HCEC 1CT (cell line): ENCODE results near the gene ABAT.
"Not testable (repeated sequence)": the region's sequence is repeated elsewhere in the genome, so short reads cannot be mapped to it uniquely, and the experiment has no call there.

Experiments used
- DNase-seq: peaks from one replicate; pipeline ENCODE4 v3.0.0-alpha.2; 2017

ABAT gene

DNA sequence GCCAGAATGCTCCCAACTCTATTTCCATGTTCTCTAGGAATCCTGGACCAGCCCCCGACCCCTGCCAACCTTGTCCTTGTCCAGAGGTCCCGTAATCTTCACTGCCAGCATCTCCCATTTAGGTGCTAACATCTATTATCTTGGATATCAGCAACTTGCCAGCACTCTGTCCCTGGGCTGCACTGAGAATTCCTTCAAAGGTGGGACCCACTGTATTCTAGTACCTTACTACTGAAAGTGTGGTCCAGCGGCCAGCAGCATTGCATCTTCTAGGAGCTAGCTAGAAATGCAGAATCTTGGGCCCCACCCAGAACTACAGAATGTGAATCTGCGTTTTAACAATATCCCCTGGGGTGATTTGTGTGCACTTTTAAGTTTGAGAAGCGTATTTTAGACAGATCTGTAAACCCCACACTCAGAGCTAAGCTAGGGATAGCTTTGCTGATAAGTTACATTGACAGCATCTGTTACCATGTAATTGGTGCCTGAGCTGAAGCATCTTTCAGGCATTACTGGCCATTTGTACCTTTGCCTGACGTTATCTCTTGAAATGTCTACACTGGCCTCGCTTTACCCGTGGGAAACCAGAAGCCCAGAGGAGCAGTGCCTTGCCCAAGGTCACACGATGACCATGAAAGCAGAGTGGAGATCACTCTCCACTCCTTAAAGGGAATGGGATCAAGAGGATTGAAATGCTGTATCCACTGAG lies 8.3 kb downstream of the ABAT start:
- no peak for DNase-seq

DNA sequence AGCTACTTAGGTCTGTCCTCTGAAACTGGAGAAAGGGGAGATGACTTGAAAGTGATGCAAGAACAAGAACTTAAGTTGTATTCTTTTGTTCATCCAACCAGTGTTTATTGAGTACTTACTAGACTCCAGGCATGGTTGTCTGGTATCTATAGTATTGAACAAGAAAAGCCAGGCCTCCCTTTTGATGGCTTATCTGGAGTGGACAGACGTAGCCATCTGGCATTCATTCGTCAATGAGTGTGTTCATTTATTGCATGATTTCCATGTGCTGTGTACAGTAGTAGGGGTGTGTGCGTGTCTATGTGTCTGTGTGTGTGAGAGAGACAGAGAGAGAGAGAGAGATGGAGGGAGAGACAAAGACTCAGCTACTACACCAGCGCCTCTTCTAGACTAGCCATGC lies 9.2 kb downstream of the ABAT start:
- no peak for DNase-seq

DNA sequence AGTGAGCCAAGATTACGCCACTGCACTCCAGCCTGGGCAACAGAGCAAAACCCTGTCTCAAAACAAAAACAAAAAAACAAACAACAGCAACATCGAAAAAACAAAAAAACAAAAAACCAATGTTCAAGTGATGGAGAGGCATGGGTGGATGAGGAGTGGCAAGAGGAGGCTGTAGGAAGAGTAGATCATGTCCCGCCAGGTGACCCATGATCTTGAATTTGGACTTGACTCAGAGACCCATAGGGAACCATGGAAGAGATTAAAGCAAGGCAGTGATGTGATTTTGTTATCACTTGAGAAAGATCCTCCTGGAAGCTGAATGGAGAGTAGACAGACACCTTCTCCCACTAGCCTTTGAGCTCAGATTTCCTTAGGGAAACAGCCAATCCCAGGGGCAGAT lies 11.2 kb downstream of the ABAT start:
- no peak for DNase-seq

DNA sequence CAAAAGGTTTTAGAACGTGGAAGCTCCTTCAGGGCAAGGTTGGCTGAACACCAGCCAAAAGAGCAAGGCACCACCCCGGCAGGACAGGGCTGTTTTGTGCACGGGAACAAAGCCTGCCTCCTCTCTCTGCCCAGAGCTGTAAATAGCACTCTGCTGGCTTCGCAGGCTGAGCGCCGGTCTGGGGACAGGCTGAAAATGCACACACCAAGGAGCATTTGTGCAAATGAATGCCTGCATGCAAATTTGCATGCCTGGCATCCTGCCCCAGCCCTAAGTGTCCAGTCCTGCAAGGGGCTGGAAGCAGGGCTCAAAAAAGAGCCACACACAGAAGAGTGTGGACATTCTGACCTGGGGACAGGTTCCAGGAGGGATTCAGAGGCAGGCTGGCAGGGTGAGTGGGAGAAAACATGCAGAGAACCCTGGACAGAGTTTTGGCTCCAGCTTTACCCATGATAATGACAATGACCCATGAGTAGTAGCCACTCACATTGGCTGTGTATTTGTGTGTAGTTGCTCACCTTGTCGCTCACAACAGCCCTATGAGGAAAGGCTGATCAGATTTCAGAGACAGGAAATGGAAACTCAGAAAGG lies 11.7 kb downstream of the ABAT start:
- DNase-seq, result no peak

DNA sequence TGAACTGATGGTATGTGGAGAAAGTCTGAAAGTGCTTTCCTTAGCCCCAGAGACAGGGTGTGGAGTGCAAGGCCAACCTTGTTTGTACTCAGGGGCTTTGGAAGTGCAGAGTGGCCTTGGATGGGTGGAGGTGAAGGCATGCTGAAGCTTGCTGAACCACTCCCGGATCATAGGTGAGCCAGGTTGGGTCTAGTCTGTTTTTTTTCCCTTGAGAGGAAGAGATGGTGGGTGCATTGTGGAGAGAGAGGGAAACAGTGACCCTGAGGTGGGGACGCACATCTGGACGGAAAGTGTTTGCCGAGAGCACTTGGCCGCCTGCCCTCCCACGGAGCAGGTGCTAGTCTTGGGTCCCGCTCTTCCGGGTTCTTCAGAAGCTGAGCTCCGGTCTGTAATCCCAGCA lies 12.5 kb downstream of the ABAT start:
- no peak for DNase-seq

DNA sequence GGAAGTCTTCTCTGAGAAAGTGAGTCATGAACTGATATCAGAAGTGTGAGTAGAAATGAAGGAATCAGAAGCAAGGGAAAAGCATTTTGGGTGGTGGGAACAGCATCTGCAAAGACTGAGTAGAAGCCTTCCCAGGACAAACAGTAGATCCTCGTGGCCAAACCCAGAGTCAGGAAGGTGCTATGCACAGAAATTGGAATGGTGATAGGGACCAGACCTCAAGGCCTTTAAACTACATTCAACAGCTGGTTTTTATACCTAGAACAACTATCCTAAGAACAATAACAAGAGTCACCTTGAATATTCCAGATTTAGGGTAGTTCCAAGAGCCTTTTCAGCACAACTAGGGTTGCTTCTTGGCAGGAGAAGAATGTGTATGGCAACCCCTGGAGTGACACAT lies 15.3 kb downstream of the ABAT start:
- no peak for DNase-seq

DNA sequence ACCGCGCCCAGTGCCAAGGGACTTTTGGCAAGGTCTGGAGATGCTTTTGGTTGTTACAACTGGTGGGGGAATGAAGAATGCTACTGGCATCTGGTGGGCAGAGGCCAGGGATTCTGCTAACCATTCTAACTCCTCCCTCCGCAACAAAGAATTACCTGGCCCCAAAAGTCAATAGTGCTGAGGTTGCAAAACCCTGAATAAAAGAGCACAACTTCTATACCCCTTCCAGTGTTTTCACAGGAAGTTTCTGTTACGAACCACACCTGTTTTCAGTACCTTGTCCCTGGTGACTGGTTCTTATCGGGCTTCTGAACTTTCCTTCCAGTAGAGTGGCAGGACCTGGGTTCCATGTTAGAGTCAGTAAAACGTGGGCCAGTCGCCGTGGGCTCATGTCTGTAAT lies 17.3 kb downstream of the ABAT start:
- no peak for DNase-seq

DNA sequence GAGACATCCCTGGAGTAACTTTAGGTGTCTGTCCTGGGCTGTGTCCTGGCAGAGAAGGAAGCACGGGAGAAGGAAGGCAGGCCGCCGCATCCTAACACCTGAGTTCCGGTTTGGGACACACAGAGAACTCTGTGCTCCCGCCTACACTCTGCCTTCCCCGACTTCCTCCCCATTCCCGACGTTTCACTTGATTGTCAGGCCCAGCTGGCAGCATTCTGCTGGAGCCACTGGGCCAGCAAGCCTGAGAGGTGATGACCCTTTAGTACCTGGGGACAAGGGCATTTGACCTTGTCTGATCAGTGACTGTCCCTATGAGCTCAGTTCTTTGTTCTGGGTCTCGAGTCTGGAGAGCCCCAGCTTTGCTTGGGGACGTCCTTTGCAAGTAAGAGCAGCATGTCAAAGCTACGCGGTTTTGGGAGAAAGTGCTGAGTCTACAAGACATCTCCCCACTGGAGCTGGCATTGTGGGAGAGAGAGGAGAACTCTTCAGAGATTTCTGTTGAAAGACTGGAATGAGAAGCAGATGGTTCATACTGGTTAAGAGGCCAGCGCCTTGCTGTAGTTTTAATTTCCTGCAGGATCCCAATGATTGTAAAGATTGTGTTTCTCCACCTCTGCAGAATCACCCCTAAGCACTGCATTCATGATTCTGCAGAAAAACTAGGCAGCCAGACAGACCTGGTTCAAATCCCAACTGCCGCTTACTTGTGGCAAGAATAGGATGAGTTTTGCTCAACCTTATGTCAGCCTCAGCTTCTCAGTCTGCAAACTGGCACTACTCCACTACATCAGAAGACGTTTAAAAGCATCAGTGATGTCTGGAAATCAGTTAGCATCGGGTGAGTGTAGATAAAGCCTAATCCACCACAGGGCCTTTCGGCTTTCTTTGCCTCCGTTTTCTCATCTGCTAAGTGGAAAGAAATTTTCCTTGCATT lies 20.6 kb downstream of the ABAT start:
- no peak for DNase-seq

DNA sequence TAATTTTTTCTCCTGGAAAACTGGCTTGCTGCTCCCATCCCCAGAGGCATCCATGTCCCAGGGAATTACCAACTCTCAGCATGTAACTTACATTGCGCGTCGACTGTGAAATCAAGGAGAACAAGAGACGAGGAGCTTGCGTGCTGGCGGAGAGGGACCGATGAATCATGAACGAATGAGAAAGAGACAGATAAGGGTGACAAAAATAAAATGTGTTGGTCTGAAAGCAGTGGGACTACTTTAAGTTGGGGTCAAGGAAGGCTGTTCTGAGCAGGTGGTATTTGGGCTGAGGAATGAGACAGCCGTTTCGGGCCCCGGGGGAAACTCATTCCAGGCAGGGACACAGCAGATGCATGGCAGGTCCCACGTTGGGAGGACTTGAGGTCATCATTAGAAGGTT lies 22.5 kb downstream of the ABAT start:
- DNase-seq, result no peak

DNA sequence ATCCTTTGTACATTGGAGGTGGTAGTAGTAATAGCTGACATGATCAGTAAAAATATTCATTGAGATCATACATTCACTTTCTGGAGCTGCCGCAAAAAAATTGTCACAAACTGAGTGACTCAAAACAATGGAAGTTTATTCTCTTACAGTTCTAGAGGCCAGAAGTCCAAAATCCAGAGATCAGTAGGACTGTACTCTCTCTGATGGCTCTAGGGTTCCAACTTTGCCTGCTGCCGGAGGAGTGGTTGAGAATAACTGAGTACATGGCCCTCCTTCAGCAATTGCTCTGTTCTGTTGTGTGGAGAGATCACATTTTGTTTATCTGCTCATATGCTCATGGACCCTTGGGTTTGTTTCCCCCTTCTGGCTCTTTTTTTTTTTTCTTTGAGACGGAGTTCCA lies 23.5 kb downstream of the ABAT start:
- DNase-seq, result no peak

DNA sequence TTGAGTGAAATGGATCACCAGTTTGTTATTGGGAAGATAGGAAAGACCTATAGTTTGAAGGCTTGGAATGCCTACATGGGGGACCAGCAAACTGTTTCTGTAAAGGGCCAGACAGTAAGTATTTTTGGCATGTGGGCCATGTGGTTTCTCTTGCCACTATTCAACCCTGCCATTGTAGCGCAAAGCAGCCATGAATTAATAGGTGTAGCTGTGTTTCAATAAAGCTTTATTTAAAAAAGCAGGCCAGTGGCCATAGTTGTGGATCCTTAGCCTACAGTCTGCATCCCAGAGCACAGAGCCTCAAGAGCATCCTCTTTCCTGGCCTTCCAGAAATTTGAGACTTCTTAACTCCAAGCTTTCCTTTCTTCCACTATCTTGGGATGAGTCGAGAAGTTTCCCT lies 29.3 kb downstream of the ABAT start:
- no peak for DNase-seq

DNA sequence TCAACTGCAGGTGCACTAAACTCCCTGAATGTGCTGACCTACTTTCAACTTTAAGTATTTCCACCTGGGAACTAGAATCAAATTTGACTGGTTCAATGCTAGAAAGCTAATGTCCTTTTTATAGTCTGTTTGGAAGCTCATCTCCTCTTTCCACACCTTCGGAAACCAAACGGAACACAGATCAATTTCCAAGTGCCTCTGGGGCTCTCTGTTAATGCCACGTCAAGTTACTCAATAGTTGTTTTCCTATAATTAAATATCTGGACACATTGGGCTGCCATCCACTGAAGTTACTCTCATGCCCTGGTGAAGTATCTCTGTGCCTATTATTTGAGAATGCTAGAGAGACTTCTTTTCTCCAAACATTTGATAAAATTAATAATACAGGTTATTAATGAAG lies 29.7 kb downstream of the ABAT start:
- no peak for DNase-seq

DNA sequence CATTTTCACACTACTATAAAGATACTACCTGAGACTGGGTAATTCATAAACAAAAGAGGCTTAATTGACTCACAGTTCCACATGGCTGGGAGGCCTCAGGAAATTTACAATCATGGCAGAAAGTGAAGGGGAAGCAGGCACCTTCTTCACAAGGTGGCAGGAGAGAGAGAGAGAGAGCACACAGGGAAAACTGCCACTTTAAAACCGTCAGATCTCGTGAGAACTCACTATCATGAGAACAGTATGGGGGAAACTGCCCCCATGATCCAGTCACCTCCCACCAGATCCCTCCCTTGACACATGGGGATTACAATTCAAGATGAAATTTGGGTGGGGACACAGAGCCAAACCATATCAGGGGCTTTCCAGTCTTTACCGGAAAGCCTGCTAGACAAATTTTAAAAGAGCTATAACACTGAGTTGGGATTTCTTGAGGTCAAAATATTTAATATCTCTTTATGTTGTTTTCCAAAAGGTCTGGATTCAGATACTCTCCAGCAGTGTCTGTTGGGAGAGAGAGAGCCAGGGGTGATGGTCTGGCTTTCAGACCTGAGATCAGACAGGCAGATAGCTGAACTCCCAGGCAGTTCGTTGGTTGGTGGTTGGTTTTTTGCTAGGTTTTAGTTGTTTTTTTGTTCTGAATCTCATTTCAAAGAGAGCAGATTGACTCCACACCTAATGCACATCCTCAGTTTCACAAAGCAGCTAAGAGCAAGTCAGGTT lies 30.8 kb downstream of the ABAT start:
- not testable (repeated sequence) for DNase-seq

DNA sequence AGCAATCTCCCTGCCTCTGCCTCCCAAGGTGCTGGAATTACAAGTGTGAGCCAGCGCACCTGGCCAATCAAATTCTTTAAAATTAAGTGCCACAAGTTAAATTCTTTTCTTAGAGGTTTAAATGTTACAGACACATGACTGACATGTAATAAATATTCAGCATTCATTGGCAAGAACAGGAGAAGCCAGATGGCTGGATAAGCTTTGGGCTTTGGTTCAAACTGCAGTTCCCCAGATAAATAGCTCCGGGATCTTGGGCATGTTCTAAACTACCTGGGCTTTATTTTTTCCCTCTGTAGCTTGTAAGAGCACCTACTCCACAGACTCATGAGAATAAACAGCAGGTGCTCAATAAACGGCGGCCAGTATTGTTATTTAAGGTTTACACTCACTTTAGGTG lies 34.1 kb downstream of the ABAT start:
- no peak for DNase-seq

DNA sequence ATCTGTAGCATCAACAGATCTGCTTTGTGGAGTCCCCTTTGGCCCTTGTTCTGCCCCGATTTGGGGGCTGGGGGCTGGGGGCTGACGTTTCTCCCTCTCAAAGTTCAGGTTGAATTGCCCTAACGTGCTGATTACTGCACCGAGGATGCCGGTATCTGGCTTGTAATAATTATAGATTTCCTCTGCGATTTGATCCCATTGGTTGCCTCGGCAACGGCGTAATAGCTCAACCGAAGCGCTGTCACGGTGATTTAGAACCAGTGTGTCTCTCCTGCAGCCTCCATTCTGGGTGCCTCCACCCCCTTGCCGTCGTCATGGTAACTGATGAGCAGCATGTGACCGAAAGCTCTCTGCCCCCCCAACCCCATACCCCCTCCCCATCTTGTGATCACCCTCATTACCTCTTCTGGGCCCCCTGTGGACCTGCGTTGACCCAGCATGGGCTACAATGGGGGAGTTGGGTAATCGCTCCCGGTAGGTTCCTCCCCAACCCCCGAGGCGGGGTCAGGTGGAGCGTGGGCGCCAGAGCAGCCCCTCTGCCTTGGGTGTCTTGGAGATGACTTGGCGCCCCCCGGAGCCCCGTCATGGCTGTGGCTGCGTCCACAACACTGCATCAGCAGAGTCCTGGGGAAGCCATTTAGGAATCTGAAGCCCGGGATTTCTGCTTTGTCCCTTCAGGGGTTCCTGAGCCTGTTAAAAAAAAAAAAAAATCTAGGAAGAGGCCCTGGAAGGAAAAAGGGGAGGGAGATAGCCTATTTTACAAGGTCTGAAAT lies 38.4 kb downstream of the ABAT start:
- no peak for DNase-seq

DNA sequence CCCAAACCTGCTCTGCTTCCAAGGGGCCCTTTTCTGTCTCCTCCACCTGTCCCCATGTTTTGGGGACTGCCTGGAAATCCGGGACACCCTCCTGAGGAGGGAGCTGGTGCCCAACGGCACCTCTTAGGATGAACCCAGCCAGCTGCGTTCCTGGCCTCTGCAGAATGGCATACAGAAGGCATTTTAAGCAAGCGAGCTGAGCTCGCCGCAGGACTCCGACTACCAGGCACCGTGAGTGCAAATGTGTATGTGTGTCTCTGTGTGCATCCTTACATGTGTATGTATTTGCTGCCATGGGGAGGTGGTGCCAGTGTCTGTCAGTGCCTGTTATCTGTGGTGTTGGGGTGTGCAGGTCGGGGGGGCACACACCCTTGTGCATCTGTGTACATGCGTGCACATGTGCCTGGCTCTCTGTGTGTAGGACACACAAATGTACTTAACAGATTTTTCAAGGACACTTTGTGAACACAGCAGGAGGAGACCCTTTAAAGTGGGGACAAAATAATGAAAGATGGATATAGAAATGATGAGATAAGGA lies 39.3 kb downstream of the ABAT start:
- DNase-seq, result no peak

DNA sequence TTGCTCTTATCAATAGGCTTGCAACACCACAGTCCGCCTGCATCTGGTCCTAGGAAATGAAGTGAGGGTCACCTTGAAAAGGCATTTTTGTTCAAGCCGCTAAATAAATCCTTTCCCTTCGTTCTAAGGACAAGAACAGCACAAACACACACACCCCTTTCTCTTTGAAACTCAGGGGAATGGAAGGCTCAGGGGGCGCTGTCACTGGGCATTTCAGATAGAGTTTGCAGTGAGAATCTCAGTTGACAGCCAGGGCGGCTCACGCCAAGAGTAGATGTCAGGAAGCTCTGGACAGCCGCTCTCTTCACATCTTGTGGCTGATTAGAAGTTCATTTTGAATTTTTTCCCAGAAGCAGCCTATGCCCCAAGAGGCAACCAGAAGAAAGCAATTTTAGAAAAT lies 39.8 kb downstream of the ABAT start:
- no peak for DNase-seq

DNA sequence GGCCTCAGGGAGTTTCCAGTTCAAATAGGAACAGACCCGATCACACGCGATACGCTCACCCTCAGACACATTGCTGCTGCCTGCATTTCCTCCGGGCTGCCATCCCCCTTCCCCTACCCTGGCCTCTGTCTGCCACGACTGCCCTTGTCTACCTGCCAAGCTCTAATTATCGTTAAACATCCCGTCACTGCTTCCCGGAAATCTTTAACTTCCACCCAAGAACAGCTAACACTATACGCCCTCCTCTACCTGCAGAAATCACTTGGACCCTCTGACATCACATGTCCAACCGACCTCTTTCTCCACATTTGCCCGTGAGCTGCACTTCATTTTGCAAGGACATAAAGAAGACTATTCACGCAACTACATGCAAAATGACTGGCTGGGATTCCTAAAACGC lies 40.4 kb downstream of the ABAT start:
- DNase-seq, result no peak

DNA sequence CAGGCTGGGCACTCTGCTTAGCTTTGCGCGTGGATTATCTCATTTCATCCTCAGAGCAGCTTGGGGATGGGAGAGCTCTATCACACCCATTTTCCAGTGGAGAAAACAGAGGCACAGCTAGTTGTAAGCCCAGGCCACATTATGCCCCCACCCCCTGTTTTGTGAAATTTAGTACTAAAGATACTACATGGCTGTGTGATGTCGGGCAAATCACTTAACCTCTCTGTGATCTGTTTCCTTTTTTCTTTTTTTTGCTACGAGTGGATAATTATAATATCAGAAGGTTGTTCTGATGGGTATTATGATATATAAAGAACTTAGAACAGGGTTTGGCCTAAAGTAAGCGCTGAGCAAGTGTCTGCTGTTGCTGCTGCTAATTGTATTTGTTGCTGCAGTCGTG lies 41.6 kb downstream of the ABAT start:
- no peak for DNase-seq

DNA sequence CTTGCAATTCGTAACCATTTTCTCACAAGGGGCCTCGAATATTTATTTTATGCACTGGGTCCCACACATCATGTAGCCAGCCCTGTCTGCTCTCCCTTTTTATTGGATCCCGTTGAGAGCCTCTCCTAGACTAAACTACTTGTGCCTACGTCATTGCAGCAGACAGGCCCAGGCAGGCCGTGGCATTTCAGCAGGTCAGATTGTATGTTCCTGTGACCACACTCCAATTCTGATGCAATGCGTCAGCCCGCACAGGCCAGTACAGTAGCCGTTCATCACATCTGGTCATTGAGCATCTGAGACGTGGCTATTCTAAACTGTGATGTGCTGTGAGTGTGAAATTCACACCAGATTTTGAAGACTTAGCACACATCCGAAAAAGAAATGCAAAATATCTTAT lies 42.2 kb downstream of the ABAT start:
- no peak for DNase-seq

DNA sequence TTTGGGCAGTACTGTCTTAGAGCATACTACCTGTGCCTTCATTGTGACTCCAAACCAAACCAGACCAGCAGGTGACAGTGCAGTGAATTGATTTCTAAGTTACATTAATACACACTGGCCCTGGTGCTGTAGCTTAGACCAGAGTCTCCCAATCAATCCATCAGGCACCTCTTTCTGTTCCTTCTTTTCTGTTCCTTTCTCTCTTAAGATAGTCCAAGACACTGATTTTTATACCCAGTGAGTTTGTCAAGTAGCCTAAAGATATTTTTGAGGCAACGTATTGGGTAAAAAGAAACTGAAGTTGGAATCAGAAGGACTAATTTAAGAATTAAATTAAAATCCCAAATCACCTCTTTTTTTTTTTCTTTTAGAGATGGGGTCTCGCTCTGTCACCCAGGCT lies 43.1 kb downstream of the ABAT start:
- no peak for DNase-seq

DNA sequence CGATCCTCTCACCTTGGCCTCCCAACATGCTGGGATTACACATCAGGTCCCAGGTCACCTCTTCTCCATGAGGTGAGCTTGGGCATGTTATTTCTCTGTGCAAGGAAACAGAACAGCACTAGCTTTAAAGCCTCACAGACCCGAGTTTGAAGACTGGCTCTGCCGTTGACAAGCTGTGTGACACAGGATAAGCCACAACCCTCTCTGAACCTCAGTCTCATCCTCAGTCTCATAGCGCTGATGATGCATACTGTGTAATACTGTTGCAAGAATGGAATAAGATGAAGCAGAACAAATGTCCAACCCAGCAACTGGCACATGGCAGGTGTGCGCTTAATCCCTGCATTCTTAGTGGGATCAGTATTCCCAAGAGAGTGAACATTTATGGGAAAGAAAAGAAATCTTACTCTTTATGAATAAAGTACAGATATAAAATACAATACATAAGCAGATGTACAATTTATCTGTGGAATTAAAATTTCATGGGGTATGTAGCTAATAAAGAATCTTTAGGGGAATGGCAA lies 43.5 kb downstream of the ABAT start:
- no peak for DNase-seq
